ENCODE data around the gene RCCD1. TPM values are rescaled to one million over a fixed set of nuclear protein-coding genes. Genes with fewer than 3 reads are reported as not detected.

Gene RCCD1
- total and polyA plus RNA-seq, 2 donors (not counting 3 experiments of a cell fraction or from before 2014, with no cell fraction given) = 8.8 to 15.3 TPM

GRCh38 chr15:90962021-90962420, 7.3 kb downstream of the RCCD1 start:
- no TSS peak for BruUV-seq (replicated peaks)
- peaks cover 3% of the 10 kb centered on the region for H3K79me2 ChIP-seq (ENCODE audit: control insufficient read depth, insufficient read depth, low read length)
- TF ChIP-seq FOS (IDR thresholded peaks at IDR 0.05; ENCODE audit: borderline replicate concordance, insufficient read depth, low read length) (no peak), GATA2 (IDR thresholded peaks at IDR 0.05; ENCODE audit: insufficient read depth, insufficient read length, low read depth, low read length) (no peak)
- TF ChIP-seq, protein P1, sequence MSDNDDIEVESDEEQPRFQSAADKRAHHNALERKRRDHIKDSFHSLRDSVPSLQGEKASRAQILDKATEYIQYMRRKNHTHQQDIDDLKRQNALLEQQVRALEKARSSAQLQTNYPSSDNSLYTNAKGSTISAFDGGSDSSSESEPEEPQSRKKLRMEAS (IDR thresholded peaks at IDR 0.05; ENCODE audit: insufficient read depth, insufficient read length) = no peak
- peak; percentile 44 for FAIRE-seq
- ChIA-PET CTCF (no interaction called here), POLR2A (no interaction called here)
- H3K27ac ChIP-seq (ENCODE audit: insufficient read depth, low read depth, low read length) = no peak overlapping the region
- H3K4me3 ChIP-seq (replicated peaks in 1 of 3; ENCODE audit: insufficient read depth in 1 of 3, low read depth in 1 of 3, low read length in 3 of 3) = no peak overlapping the region
- peaks cover 3 to 13% of the 10 kb centered on the region in 2 experiments for H3K36me3 ChIP-seq (ENCODE audit: control insufficient read depth in 2 of 2, extremely low read depth in 1 of 2, insufficient read depth in 2 of 2, low read length in 2 of 2)
- H3K9ac ChIP-seq (replicated peaks; ENCODE audit: extremely low read depth, insufficient read depth, low read length) = no peak overlapping the region
- peaks cover 3% of the 10 kb centered on the region for H3K4me1 ChIP-seq (ENCODE audit: control insufficient read depth, extremely low read depth, insufficient read depth, low read length)
- no peaks in the 10 kb centered on the region for H4K20me1 ChIP-seq (replicated peaks; ENCODE audit: control insufficient read depth, extremely low read depth, insufficient read depth, low read length)
- no peaks in the 10 kb centered on the region for H3K9me3 ChIP-seq (replicated peaks; ENCODE audit: control insufficient read depth, insufficient read depth, low read length)
- DNase-seq (ENCODE audit: low read depth, low spot score) = no peak
- dilution Hi-C loops (cut with MboI; ENCODE audit: extremely low pct_ligation_motif_present, low sequenced_read_pairs) = no loop called here
- H2AFZ ChIP-seq (ENCODE audit: low read depth, low read length) = no peak overlapping the region
- no peak overlapping the region for H3K4me2 ChIP-seq (ENCODE audit: insufficient read depth, low read length)
- H3K9me1 ChIP-seq (replicated peaks; ENCODE audit: control insufficient read depth, extremely low read depth, insufficient read depth, low read length) = no peaks in the 10 kb centered on the region
- intact Hi-C loops (cut with micrococcal nuclease) = no loop called here
- no peaks in the 10 kb centered on the region for H3K27me3 ChIP-seq (ENCODE audit: control insufficient read depth in 2 of 2, insufficient read depth in 2 of 2, low read length in 2 of 2)

DNA sequence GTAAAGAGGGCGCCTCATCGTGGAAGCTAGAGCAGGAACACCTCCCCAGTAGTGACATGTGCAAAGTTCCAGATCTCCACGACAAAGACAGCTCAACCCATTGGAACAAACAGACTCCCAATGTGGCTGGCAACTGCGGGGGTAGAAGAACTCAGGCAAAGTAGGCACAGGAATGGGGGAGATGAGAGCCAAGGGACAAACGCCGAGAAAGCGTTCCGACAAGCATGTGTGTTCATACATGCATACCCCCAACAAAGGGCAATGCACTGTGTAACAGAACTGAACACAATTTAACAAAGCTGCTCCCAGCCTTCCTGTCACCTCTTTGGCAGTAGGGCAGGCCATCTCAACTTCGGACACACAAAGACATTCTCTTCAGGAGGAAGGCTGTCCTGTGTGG, 11.6 kb downstream of the RCCD1 start:
- FAIRE-seq (no peak), DNase-seq (ENCODE audit: low read depth, low spot score) (no peak)
- Histone ChIP-seq H3K4me1 (ENCODE audit: control insufficient read depth, extremely low read depth, insufficient read depth, low read length) (no peaks in the 10 kb centered on the region), H3K4me3 (replicated peaks in 1 of 3; ENCODE audit: insufficient read depth in 1 of 3, low read depth in 1 of 3, low read length in 3 of 3) (no peak overlapping the region), H3K36me3 (ENCODE audit: control insufficient read depth in 2 of 2, extremely low read depth in 1 of 2, insufficient read depth in 2 of 2, low read length in 2 of 2) (peaks cover 7 to 34% of the 10 kb centered on the region in 2 experiments), H3K9me1 (replicated peaks; ENCODE audit: control insufficient read depth, extremely low read depth, insufficient read depth, low read length) (no peaks in the 10 kb centered on the region), H3K9me3 (replicated peaks; ENCODE audit: control insufficient read depth, insufficient read depth, low read length) (no peaks in the 10 kb centered on the region), H3K27me3 (ENCODE audit: control insufficient read depth in 2 of 2, insufficient read depth in 2 of 2, low read length in 2 of 2) (no peaks in the 10 kb centered on the region), H3K79me2 (ENCODE audit: control insufficient read depth, insufficient read depth, low read length) (no peaks in the 10 kb centered on the region), H3K9ac (replicated peaks; ENCODE audit: extremely low read depth, insufficient read depth, low read length) (no peak overlapping the region), H3K27ac (ENCODE audit: insufficient read depth, low read depth, low read length) (no peak overlapping the region), H2AFZ (ENCODE audit: low read depth, low read length) (no peak overlapping the region), H3K4me2 (ENCODE audit: insufficient read depth, low read length) (no peak overlapping the region), H4K20me1 (replicated peaks; ENCODE audit: control insufficient read depth, extremely low read depth, insufficient read depth, low read length) (no peaks in the 10 kb centered on the region)
- dilution Hi-C loops (cut with MboI; ENCODE audit: extremely low pct_ligation_motif_present, low sequenced_read_pairs) (no loop called here), intact Hi-C loops (cut with micrococcal nuclease) (no loop called here)
- TSS peak; percentile 68 for BruUV-seq (replicated peaks)
- CTCF ChIA-PET = interaction anchor here (0.8 to 3.5 kb wide), 2 partner anchors 9 to 84 kb away, joined by 3 to 29 read pairs; no protein-coding TSS in a partner anchor
- POLR2A ChIA-PET = no interaction called here
- TF ChIP-seq GATA2 (IDR thresholded peaks at IDR 0.05; ENCODE audit: insufficient read depth, insufficient read length, low read depth, low read length) (no peak), POLR2AphosphoS5 (IDR thresholded peaks at IDR 0.05; ENCODE audit: insufficient read depth, low read depth, low read length) (no peak), JUN (IDR thresholded peaks at IDR 0.05; ENCODE audit: borderline replicate concordance, insufficient read depth, insufficient read length, low read depth) (no peak), MYC (IDR thresholded peaks at IDR 0.05; ENCODE audit: low read depth, low read length) (no peak), POLR2A (IDR thresholded peaks at IDR 0.05; ENCODE audit: low read depth, low read length) (no peak), FOS (IDR thresholded peaks at IDR 0.05; ENCODE audit: borderline replicate concordance, insufficient read depth, low read length) (no peak), CTCF (IDR thresholded peaks at IDR 0.05; ENCODE audit: extremely low read depth in 1 of 2, insufficient read depth in 1 of 2, low read depth in 1 of 2, low read length in 2 of 2) (no peak), EZH2 (IDR thresholded peaks at IDR 0.05; ENCODE audit: borderline replicate concordance, low read depth, low read length, severe bottlenecking) (no peak)
- TF ChIP-seq, protein P1 (IDR thresholded peaks at IDR 0.05; ENCODE audit: insufficient read depth, insufficient read length) = no peak
